GM18868 (cell line): ENCODE results near the gene TNFSF13B.
"Not testable (repeated sequence)": the region's sequence is repeated elsewhere in the genome, so short reads cannot be mapped to it uniquely, and the experiment has no call there.

Experiments
- ATAC-seq: cut with Tn5 transposase; IDR thresholded peaks from one replicate; pipeline ENCODE4 v1.9.1; 2021; ENCODE audit warnings: mild to moderate bottlenecking, moderate library complexity; ENCODE audit not compliant: unreplicated experiment

Gene TNFSF13B

GRCh38 chr13:108269601-108270328, at the start of gene TNFSF13B:
Gene TNFSF13B (plus strand): TSS chr13:108269718. CDS start chr13:108269896, 178 bp downstream.
- ATAC-seq, result peak; percentile 70

GRCh38 chr13:108220041-108220440, 49.5 kb upstream of the TNFSF13B start:
- no peak for ATAC-seq

GRCh38 chr13:108223687-108224503, 45.6 kb upstream of the TNFSF13B start:
- ATAC-seq, result no peak

GRCh38 chr13:108225440-108225839, 44.1 kb upstream of the TNFSF13B start:
- peak; percentile 68 for ATAC-seq

GRCh38 chr13:108226184-108226583, 43.3 kb upstream of the TNFSF13B start:
- peak; percentile 26 for ATAC-seq

GRCh38 chr13:108227651-108228272, 41.8 kb upstream of the TNFSF13B start:
- no peak for ATAC-seq

GRCh38 chr13:108230377-108230776, 39.1 kb upstream of the TNFSF13B start:
- no peak for ATAC-seq

- peak; percentile 96 for ATAC-seq
Measured at GRCh38 chr13:108249150-108249549, 20.4 kb upstream of the TNFSF13B start.

- ATAC-seq, result no peak
Measured at GRCh38 chr13:108257248-108257647, 12.3 kb upstream of the TNFSF13B start.

GRCh38 chr13:108263621-108264355, 5.7 kb upstream of the TNFSF13B start:
- no peak for ATAC-seq

- no peak for ATAC-seq
Measured at GRCh38 chr13:108266321-108266990, 3.1 kb upstream of the TNFSF13B start.

GRCh38 chr13:108267347-108267746, 2.2 kb upstream of the TNFSF13B start:
- no peak for ATAC-seq

- not testable (repeated sequence) for ATAC-seq
Measured at GRCh38 chr13:108267855-108268254, 1.7 kb upstream of the TNFSF13B start.

- peak; percentile 19 for ATAC-seq
Measured at GRCh38 chr13:108268466-108269112, 929 bp upstream of the TNFSF13B start.

- ATAC-seq, result peak; percentile 4
Measured at GRCh38 chr13:108270442-108270841, 924 bp downstream of the TNFSF13B start.

- ATAC-seq, result peak; percentile 10
Measured at GRCh38 chr13:108272333-108272732, 2.8 kb downstream of the TNFSF13B start.

GRCh38 chr13:108273429-108274118, 4.1 kb downstream of the TNFSF13B start:
- no peak for ATAC-seq

GRCh38 chr13:108274718-108275117, 5.2 kb downstream of the TNFSF13B start:
- no peak for ATAC-seq

GRCh38 chr13:108276060-108276459, 6.5 kb downstream of the TNFSF13B start:
- no peak for ATAC-seq
